HepG2 (cell line): Measurements from ENCODE around the gene ATP9A. TPM values are rescaled to one million over a fixed set of nuclear protein-coding genes. Genes with fewer than 3 reads are reported as not detected.

Source experiments
- BORCS8-MEF2B ChIP-seq: sonication (generic); formaldehyde crosslinking; IDR thresholded peaks from 2 replicates; pipeline ENCODE4 v1.8.0; 2022; ENCODE audit warnings: mild to moderate bottlenecking, missing genetic modification reagents
- E2F1 ChIP-seq: sonication (generic); formaldehyde crosslinking; IDR thresholded peaks from 2 replicates; pipeline ENCODE4 v1.5.0; 2020; ENCODE audit warnings: missing genetic modification reagents
- ELF3 ChIP-seq: IDR thresholded peaks from 2 replicates; pipeline ENCODE4 v1.6.1; 2016; ENCODE audit warnings: missing genetic modification reagents, missing compliant biosample characterization
- ERF ChIP-seq: IDR thresholded peaks from 2 replicates; pipeline ENCODE4 v1.6.1; 2018; ENCODE audit warnings: missing biosample characterization, missing genetic modification reagents
- ETS1 ChIP-seq: sonication (generic); formaldehyde crosslinking; IDR thresholded peaks from 2 replicates; pipeline ENCODE4 v1.4.0; 2020; ENCODE audit warnings: missing genetic modification reagents
- HDAC6 ChIP-seq: fragments of 200-600 bp; sonication (generic); IDR thresholded peaks from 2 replicates; pipeline ENCODE4 v1.7.0; 2017; ENCODE audit warnings: mild to moderate bottlenecking, antibody characterized with exemption, low read length, low read depth
- JUNB ChIP-seq: sonication (generic); formaldehyde crosslinking; IDR thresholded peaks from 2 replicates; pipeline ENCODE4 v1.8.0; 2022; ENCODE audit warnings: missing genetic modification reagents, mild to moderate bottlenecking, borderline replicate concordance
- NAIF1 ChIP-seq: sonication (generic); formaldehyde crosslinking; IDR thresholded peaks from 2 replicates; pipeline ENCODE4 v1.5.0; 2020; ENCODE audit warnings: mild to moderate bottlenecking, missing genetic modification reagents, borderline replicate concordance
- NFE2L1 ChIP-seq: sonication (generic); formaldehyde crosslinking; IDR thresholded peaks from 2 replicates; pipeline ENCODE4 v1.4.0; 2020; ENCODE audit warnings: missing genetic modification reagents, mild to moderate bottlenecking, borderline replicate concordance
- NR2F2 ChIP-seq: IDR thresholded peaks from 2 replicates; pipeline ENCODE4 v1.6.1; 2012; ENCODE audit warnings: low read depth, inconsistent platforms, borderline replicate concordance
- SRF ChIP-seq: IDR thresholded peaks from 2 replicates; pipeline ENCODE4 v1.6.1; 2011; ENCODE audit warnings: mild to moderate bottlenecking, low read depth, low read length, moderate library complexity
- TCF12 ChIP-seq, 2 experiments: fragments of 450-650 bp in 1 of 2; sonication (generic) in 1 of 2; formaldehyde crosslinking in 1 of 2; IDR thresholded peaks; 2 replicates each; pipeline versions ENCODE4 v1.6.1 to v1.8.0; 2017 to 2022; ENCODE audit warnings: antibody characterized with exemption in 1 of 2, mild to moderate bottlenecking in 1 of 2, missing genetic modification reagents in 1 of 2, moderate library complexity in 1 of 2
- TFDP1 ChIP-seq: IDR thresholded peaks from 2 replicates; pipeline ENCODE4 v1.6.1; 2016; ENCODE audit warnings: missing compliant biosample characterization, missing genetic modification reagents, borderline replicate concordance
- TFE3 ChIP-seq: IDR thresholded peaks from 2 replicates; pipeline ENCODE4 v1.6.1; 2016
- THRA ChIP-seq: sonication (generic); formaldehyde crosslinking; IDR thresholded peaks from 2 replicates; pipeline ENCODE4 v1.4.0; 2020; ENCODE audit warnings: missing genetic modification reagents, borderline replicate concordance
- ZNF441 ChIP-seq: sonication (generic); formaldehyde crosslinking; IDR thresholded peaks from 2 replicates; pipeline ENCODE4 v1.7.0; 2021; ENCODE audit warnings: missing genetic modification reagents, borderline replicate concordance
- ZNF547 ChIP-seq: sonication (generic); formaldehyde crosslinking; IDR thresholded peaks from 2 replicates; pipeline ENCODE4 v1.5.1; 2020; ENCODE audit warnings: mild to moderate bottlenecking, missing genetic modification reagents
- ZNF567 ChIP-seq: sonication (generic); formaldehyde crosslinking; IDR thresholded peaks from 2 replicates; pipeline ENCODE4 v1.8.1; 2023; ENCODE audit warnings: mild to moderate bottlenecking, missing genetic modification reagents, borderline replicate concordance
- ZNF580 ChIP-seq: IDR thresholded peaks from 2 replicates; pipeline ENCODE4 v1.6.1; 2016; ENCODE audit warnings: low read depth, borderline replicate concordance
- ZNF597 ChIP-seq: sonication (generic); formaldehyde crosslinking; IDR thresholded peaks from 2 replicates; pipeline ENCODE4 v1.5.0; 2020; ENCODE audit warnings: missing genetic modification reagents
- ZNF644 ChIP-seq: IDR thresholded peaks from 2 replicates; pipeline ENCODE4 v1.6.1; 2016; ENCODE audit warnings: low read depth
- polyA plus RNA-seq, 8 experiments: library from polyadenylated mRNA; depleted of rRNA in 3 of 8; stranded (reverse) in 7 of 8; unstranded in 1 of 8; fragments of >200 nt; fragmentation: Illumina TruSeq in 4 of 8; extraction: Trizol in 4 of 8; gene quantifications; 2 replicates each; pipeline versions ENCODE4 v1.2.1 to v1.2.3, GENCODE V29; 2011 to 2016; ENCODE audit warnings: low read depth in 4 of 8, missing spikeins in 1 of 8, mixed read lengths in 1 of 8; ENCODE audit not compliant: insufficient read depth in 1 of 8
- total RNA-seq, 5 experiments: library from RNA; depleted of rRNA; stranded (reverse); fragments of >200 nt; fragmentation: Illumina TruSeq; extraction: Trizol; gene quantifications; 2 replicates each; pipeline ENCODE4 v1.2.3, GENCODE V29; 2016; ENCODE audit warnings: low read depth in 1 of 5

The ATP9A gene
- total and polyA plus RNA-seq, 2 of the 13 experiments (the other 11 are each of a cell fraction or from before 2014, with no cell fraction given) = 11.8 to 18.5 TPM

- TF ChIP-seq ERF = peak; percentile 49; the same call in 1 of the 2 replicates
- TF ChIP-seq ETS1 (CRISPR knock-in tag) = no peak
- peak; percentile 64; the same call in 1 of the 2 replicates for TF ChIP-seq ZNF644 (CRISPR knock-in tag)
- TF ChIP-seq E2F1 (CRISPR knock-in tag) = no peak
- TF ChIP-seq ZNF441 (CRISPR knock-in tag) = no peak
- TF ChIP-seq BORCS8-MEF2B (CRISPR knock-in tag) = no peak
- no peak; the same call in 1 of the 2 replicates for TF ChIP-seq TFDP1 (CRISPR knock-in tag)
- 0 out of 2 replicates have a peak, but pooled peaks have one; percentile 24 for TF ChIP-seq NR2F2
- no peak for TF ChIP-seq ELF3 (CRISPR knock-in tag)
- TF ChIP-seq JUNB = no peak
- TF ChIP-seq TFE3 (CRISPR knock-in tag) = 0 out of 2 replicates have a peak, but pooled peaks have one; percentile 14
- peak; percentile 40; the same call in 1 of the 2 replicates for TF ChIP-seq ZNF580
- TF ChIP-seq THRA (CRISPR knock-in tag) = peak; percentile 52; the same call in 1 of the 2 replicates
- peak; percentile 46; the same call in 1 of the 2 replicates for TF ChIP-seq ZNF567
- TF ChIP-seq NFE2L1 (CRISPR knock-in tag) = 0 out of 2 replicates have a peak, but pooled peaks have one; percentile 64
- no peak for TF ChIP-seq HDAC6
- TF ChIP-seq ZNF547 (CRISPR knock-in tag) = no peak
- TF ChIP-seq ZNF597 (CRISPR knock-in tag) = no peak
- no peak for TF ChIP-seq NAIF1 (CRISPR knock-in tag)
- TF ChIP-seq SRF = no peak; the same call in 1 of the 2 replicates
- no peak for TF ChIP-seq TCF12 (IDR thresholded peaks at IDR 0.05)
- no peak for TF ChIP-seq TCF12 (CRISPR knock-in tag; IDR thresholded peaks at IDR 0.05)
Measured at GRCh38 chr20:51758978-51759544, 9.1 kb downstream of the ATP9A start (continued).
